ENCODE measurements around the gene PPP4R4. TPM values are rescaled to one million over a fixed set of nuclear protein-coding genes. Genes with fewer than 3 reads are reported as not detected.
"Not testable (repeated sequence)": the region's sequence is repeated elsewhere in the genome, so short reads cannot be mapped to it uniquely, and the experiment has no call there.

The PPP4R4 gene
- total RNA-seq, 4 donors from 2014 or later, result 0.56 to 8.6 (median 1.7) TPM

- TF ChIP-seq CTCF (IDR thresholded peaks at IDR 0.05) (no peak), POLR2A (IDR thresholded peaks at IDR 0.05) (no peak)
- intact Hi-C loops (cut with DNase I; ENCODE audit: low total_unique reads), result no loop called here
- no peak overlapping the region for H3K4me3 ChIP-seq (ENCODE audit: low read depth, poor library complexity, severe bottlenecking)
- DNase-seq (ENCODE audit: low spot score in 2 of 2), result no peak
- WGBS, 2 donors, result 81 to 92% methylated on average over 1 of the region's 1 CpG
Observed at GRCh38 chr14:94152676-94153075, 21.4 kb upstream of the PPP4R4 start.

GRCh38 chr14:94153750-94154342 lies 20.3 kb upstream of the PPP4R4 start:
- no peak for DNase-seq (ENCODE audit: low spot score in 2 of 2)
- WGBS, 2 donors, result 90 to 91% methylated on average over 6 of the region's 6 CpGs
- TF ChIP-seq POLR2A (IDR thresholded peaks at IDR 0.05), result no peak

GRCh38 chr14:94156143-94156542 lies 18.0 kb upstream of the PPP4R4 start:
- 61 to 85% methylated on average over 1 of the region's 1 CpG for WGBS, 2 donors
- intact Hi-C loops (cut with DNase I; ENCODE audit: low total_unique reads), result not testable (repeated sequence)

More at GRCh38 chr14:94153750-94154342, 20.3 kb upstream of the PPP4R4 start:
- intact Hi-C loops (cut with DNase I; ENCODE audit: low total_unique reads), result no loop called here
- no peak overlapping the region for H3K4me3 ChIP-seq (ENCODE audit: low read depth, poor library complexity, severe bottlenecking)

GRCh38 chr14:94157197-94157596 lies 16.9 kb upstream of the PPP4R4 start:
- intact Hi-C loops (cut with DNase I; ENCODE audit: low total_unique reads), result no loop called here
- H3K4me3 ChIP-seq (ENCODE audit: low read depth, poor library complexity, severe bottlenecking), result no peak overlapping the region
- TF ChIP-seq POLR2A (IDR thresholded peaks at IDR 0.05) (no peak), CTCF (IDR thresholded peaks at IDR 0.05) (no peak)
- no peak for DNase-seq (ENCODE audit: low spot score in 2 of 2)

More at GRCh38 chr14:94156143-94156542, 18.0 kb upstream of the PPP4R4 start:
- DNase-seq (ENCODE audit: low spot score in 2 of 2); H3K4me3 ChIP-seq (ENCODE audit: low read depth, poor library complexity, severe bottlenecking): not testable (repeated sequence)

GRCh38 chr14:94158239-94158883 lies 15.8 kb upstream of the PPP4R4 start:
- H3K4me3 ChIP-seq (ENCODE audit: low read depth, poor library complexity, severe bottlenecking), result no peak overlapping the region
- no peak for TF ChIP-seq CTCF (IDR thresholded peaks at IDR 0.05)
- TF ChIP-seq POLR2A (IDR thresholded peaks at IDR 0.05), result no peak
- no peak for DNase-seq (ENCODE audit: low spot score in 2 of 2)
- intact Hi-C loops (cut with DNase I; ENCODE audit: low total_unique reads), result no loop called here
- 45 to 62% methylated on average over 10 of the region's 10 CpGs for WGBS, 2 donors

GRCh38 chr14:94161058-94161457 lies 13.1 kb upstream of the PPP4R4 start:
- no peak for TF ChIP-seq POLR2A (IDR thresholded peaks at IDR 0.05)
- no peak for TF ChIP-seq CTCF (IDR thresholded peaks at IDR 0.05)
- 51% methylated on average over 2 of the region's 2 CpGs for WGBS, 2 donors
- intact Hi-C loops (cut with DNase I; ENCODE audit: low total_unique reads), result no loop called here
- no peak for DNase-seq (ENCODE audit: low spot score in 2 of 2)
- H3K4me3 ChIP-seq (ENCODE audit: low read depth, poor library complexity, severe bottlenecking), result no peak overlapping the region

- no peak overlapping the region for H3K4me3 ChIP-seq (ENCODE audit: low read depth, poor library complexity, severe bottlenecking)
- intact Hi-C loops (cut with DNase I; ENCODE audit: low total_unique reads), result no loop called here
- DNase-seq (ENCODE audit: low spot score in 2 of 2), result no peak
- WGBS, 2 donors, result 8 to 11% methylated on average over 2 of the region's 2 CpGs
- TF ChIP-seq CTCF (IDR thresholded peaks at IDR 0.05), result no peak
- no peak for TF ChIP-seq POLR2A (IDR thresholded peaks at IDR 0.05)
Observed at GRCh38 chr14:94161981-94162380, 12.1 kb upstream of the PPP4R4 start.

Data from lower leg skin (tissue), 4 donors.